IPS-NIHi7 (cell line): ENCODE results near the gene METTL23.
A peak's percentile ranks its signal among the peaks of the same experiment; 100 is the strongest.
"Not testable (repeated sequence)": the region's sequence is repeated elsewhere in the genome, so short reads cannot be mapped to it uniquely, and the experiment has no call there.

Source experiments
- DNase-seq: peaks from one replicate; pipeline ENCODE4 v3.0.0; 2012; ENCODE audit warnings: mixed read lengths; ENCODE audit errors: extremely low spot score

Gene METTL23

DNA sequence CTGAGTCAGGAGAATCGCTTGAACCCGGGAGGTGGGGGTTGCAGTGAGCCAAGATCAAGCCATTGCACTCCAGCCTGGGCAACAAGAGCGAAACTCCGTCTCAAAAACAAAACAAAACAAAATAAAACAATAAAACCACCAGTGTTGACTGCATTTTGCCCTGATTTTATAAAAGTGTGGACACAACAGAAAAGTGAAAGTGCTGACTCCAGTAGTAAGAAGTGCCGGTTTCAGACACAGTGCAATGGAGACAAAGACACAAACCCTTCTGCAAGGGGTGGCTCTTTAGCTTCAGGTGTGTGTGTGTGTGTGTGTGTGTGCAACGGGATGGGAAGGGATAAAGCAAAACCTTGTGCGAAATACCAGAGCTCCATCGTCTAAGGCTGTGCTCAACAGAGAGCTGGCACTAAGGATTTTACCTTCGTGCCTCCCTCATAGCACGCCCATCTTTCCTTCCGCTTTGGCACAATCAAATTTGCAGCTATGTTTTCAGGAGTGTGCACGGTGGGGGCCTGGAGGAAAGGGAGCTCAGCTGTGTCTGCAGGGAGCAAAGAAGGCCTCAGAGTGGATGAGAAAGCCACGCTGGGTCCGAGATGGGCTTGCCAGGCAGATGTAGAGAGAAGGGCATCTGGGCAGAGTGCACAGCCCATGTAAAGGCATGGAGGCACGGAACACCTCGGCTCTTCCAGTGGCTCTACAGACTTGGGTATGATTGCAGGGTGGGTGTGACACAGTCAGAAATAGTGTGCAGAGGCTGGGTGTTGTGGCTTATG, 31.4 kb upstream of the METTL23 start:
- no peak for DNase-seq

DNA sequence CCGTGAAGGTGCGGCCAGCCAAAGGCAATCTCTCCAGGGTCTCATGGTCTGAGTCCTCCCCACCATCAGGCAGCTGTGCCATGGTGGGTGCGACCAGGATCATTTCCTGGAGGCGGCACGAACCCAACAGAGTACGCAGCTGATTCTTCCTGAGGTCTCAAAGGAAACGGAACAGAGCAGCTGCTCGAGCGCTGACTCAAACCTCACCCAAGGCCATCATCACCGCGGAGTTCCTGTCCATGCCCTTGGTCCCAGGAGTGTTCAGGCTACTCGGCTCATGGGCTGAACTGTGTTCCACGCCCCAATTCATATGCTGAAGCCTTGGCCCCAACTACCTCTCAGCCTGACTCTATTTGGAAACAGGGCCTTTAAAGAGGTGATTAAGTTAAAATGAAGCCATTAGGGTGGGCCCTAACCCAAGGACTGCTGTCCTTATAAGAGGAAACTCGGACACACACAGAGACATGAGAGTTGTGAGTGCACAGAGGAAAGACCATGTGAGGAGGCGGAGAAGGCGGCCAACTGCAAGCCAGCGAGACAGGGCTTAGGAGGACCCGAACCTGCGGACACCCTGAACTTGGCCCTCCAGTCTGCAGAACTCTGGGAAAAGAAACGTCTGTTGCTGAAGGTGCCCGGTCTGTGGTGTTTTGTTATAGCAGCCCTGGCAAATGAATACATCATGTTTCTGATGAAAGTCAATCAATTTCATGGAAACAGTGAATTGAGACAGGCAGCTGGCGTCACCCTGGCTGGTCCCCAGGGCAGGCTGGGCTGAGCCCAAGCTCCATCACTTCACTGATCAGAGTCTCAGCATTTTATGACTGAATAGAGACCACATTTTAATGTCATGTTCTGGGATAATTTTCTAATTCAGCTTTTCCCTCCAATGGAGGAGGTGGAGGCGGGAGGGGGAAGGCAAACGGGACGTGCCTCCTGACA, 29.6 kb upstream of the METTL23 start:
- DNase-seq, result no peak

DNA sequence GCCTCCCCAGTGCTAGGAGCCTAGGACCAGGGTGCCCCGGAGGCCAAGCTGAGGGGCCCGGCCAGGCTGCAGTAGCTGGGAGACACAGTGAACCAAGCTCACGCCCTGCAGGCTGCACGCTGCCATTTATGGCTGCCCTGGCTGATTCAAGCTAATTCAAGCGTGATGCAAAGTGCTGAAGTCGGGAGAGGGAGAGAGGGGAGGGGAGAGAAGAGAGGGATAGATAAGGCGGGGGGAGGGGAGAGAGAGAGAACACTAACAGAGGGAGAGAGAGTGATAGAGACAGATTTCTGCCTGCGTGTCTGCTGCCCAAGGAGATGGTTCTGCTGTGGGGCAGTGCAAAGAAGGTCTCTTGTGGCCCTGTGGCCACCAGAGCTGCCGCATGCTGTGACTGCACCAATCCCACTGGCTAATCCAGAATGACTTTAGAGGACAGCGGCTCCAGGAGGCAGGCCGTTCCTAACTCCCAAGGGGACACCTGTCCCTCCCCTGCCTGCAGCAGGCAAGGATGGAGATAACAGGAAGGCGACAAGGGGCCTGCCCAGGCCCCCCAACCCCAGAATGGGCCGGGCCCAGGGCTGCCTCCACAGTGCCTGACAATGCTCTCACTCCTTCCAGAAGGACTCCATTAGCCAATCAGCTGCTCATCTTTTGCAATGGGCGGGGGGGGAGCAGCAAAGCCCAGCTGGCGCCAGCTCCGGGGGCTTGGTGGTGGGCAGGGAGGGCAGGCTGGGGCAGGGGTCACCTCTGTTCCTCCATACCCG, 28.8 kb upstream of the METTL23 start:
- no peak for DNase-seq

DNA sequence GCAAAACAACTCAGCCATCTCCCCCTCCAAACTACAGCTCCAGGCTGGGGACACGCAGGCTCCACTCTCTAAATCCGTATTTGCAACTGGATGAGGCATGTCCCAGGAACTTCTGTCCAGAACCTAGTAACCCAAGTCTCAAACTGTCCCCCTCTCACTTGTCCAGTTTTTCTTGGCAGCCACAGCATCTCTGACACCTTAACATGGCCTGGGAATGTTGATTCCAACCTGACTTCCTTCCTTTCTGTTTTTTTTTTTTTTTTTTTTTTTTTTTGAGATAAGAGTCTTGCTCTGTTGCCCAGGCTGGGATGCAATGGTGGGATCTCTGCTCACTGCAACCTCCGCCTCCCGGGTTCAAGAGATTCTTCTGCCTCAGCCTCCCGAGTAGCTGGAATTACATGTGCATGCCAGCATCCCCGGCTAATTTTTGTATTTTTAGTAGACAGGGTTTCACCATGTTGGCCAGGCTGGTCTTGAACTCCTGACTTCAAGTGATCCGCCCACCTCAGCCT, 28.1 kb upstream of the METTL23 start:
- DNase-seq, result not testable (repeated sequence)

DNA sequence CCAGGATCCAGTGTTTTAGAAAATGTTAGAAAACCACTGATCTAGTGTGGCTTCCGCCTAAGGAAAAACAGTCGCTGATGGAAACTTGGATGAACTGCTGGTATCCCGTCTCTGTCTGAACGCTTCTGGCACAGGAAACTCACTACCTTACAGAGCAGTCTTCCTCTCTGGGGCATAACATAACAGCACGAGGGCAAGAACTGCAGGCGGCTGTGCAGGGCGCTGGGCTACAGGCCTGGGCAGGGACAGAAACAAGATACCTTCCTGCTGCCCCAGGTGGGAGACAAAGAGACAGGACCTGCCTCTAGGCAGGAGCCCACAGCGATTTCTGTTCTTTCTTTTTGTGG, 26.4 kb upstream of the METTL23 start:
- no peak for DNase-seq

DNA sequence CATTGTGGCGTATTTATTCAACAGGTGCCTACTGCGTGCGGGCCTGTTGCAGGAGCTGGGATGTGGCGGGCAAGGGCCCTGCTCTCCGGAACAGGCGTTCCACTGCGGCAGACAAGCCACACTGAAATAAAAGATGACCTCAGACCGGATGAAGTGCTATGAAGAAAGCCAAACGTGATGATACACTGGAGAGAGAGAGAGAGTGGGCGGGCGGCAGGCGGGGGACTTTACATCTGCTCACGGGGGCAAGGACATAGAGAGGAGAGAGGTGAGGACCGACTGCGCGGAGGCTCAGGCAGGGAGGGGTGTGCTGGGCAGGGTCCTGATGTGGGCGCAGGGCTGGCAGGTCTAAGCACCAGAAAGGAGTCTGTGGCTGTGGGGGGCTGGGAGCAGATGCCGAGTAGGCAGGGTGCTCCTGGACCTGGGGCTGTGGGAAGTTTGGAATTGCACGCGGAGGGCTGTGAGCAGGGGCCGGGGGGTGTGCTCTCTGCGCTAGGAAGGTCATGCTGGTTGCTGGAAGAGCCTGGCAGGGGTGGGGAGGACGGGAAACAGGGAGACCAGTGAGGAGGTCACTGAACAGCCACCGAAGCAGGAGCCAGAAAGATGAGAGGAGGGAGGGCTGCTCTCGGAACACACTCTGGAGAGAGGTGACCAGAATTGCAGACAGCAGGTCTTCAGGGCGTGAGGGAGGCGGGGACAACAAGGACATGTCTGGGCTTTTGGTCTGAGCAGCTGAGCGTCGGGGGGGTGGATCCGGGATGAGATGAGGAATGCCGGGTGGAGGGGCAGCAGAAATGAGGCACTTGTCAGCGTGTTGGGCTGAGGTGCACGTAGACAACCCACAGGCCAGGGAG, 25.8 kb upstream of the METTL23 start:
- peak; percentile 50 for DNase-seq

DNA sequence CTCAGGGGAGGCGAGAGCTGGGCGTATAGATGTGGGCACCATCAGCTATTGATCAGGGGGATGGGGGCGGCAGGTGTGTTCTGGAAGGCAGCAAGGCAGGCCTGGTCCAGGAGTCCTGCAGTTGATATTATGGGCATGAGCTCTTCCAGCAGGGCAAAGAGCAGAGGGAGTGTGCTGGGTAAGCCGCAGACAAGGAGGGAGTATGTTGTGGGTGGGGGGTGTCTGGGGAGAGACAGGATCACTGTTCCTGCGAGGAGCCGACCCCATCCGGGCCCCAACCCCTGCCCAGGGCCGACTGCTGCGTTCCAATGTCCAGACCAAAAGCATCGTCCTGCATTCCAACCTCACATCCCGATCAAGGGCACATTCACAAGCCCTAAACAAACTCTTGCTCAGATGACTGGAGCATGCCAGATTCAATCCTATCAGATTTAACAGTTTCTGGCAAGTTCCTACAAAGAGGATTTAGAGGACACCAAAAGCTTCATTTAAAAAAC, 25.1 kb upstream of the METTL23 start:
- no peak for DNase-seq

DNA sequence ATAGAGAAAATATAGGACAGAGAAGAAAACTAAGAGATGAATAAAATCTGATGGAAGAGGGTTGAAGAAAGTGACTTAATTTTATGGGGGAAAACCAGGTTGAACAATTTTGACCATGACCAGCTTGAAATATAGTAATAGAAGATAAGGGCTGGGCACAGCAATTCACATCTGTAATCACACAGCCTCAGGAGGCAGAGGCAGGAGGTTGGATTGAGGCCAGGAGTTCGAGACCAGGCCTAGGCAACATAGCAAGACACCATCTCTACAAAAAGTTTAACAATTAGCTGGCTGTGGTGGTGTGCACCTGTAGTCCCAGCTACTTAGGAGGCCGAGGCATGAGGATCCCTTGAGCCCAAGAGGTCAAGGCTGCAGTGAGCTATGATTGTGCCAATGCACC, 24.6 kb upstream of the METTL23 start:
- no peak for DNase-seq

DNA sequence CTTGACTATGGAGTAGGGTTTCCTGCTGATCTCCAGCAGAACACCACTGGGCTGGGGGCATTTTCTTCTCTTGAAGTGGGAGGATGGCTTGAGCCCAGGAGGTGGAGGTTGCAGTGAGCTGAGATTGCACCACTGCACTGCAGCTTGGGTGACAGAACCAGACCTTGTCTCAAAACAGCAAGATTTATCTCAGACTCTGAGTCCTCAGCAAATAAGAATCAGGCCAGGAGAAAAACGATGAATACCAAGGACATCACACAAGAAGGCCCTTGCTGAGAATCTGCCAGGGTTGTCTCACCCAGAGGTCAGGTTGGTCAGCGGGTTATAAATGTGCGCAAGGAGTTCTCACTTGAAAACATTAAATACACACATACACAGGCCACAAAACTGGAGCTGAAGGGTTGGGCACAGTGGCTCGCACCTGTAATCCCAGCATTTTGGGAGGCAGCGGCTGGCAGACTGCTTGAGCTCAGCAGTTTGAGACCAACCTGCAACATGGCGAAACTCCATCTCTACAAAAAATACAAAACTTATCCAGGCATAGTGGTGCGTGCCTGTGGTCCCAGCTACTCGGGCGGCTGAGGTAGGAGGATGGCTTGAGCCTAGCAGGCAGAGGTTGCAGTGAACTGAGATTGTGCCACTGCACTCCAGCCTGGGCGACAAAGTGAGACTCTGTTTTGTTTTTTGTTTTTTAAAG, 23.6 kb upstream of the METTL23 start:
- DNase-seq, result no peak

DNA sequence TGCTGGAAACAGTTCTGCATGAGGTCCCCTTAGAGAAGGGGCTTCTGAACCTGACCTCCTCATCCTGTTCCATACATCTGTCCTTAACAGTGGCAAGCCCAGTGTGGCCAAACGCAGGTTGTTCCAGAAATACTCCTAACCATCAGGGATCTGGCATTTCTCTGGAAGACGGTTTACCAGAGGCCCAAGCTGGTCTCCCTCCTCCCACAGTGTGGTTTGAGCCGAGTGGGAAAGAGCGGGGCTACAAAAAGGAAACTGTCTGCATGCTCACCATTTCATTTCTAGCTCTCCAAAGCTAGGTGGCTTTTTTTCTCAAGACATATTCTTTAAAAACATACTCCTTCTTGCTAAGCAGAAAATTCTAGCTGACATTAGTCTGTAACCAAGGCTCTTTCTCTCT, 21.8 kb upstream of the METTL23 start:
- DNase-seq, result no peak

DNA sequence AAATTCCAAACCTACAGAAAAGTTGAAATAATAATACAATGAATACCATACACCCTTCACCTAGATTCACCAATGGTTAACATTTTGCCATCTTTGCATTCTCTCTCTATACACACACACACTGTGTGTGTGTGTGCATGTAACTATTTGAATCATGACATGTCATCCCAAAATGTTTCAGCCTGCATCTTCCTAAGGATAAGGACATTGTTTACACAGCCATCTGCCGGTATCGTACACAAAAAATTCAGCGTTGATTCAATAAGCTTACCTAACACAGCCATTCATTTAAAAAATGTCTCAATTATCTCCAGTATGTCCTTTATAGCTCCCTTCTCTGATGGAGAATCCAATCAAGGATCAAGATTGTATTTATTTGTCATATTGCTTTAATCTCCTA, 19.8 kb upstream of the METTL23 start:
- DNase-seq, result no peak

DNA sequence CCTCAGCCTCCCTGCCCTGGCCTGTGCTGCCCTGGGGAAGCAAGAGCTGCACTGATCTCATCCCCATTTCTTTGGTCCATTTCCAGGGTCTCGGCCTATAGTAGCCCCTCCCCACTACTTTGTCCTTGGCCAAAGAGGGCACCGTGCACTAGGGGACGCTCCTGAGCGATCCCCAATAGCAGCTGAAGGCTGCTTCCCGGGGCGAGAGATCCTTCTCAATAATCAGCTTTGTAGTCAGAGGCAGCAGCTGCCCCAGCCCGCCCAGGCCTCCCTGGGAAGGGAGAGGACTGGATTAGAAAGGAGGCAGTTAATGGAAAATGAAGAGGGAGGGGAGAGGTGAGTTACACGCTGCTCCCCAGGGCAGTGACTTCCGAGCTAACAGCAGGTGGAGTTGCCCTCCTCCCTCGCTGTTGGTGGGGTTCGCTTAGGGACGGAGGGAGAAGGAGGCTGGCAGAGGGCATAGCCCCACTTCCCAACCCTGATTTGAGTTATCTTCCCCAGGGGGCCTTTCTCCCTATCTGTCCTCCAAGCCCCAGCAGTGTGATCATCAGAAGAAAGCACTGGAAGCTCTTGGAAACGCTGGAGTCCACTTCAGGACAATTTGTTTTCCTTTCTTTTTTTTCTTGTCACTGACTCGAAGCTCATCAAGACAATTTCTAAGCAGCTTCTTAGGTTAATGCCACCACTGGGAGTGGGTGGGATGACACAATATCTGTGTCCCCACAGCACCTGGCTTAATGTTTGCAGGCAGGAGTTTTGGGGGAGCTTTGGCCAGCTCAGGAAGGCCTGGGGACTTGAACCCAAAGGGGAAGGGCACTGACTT, 18.4 kb upstream of the METTL23 start:
- DNase-seq, result peak; percentile 87

DNA sequence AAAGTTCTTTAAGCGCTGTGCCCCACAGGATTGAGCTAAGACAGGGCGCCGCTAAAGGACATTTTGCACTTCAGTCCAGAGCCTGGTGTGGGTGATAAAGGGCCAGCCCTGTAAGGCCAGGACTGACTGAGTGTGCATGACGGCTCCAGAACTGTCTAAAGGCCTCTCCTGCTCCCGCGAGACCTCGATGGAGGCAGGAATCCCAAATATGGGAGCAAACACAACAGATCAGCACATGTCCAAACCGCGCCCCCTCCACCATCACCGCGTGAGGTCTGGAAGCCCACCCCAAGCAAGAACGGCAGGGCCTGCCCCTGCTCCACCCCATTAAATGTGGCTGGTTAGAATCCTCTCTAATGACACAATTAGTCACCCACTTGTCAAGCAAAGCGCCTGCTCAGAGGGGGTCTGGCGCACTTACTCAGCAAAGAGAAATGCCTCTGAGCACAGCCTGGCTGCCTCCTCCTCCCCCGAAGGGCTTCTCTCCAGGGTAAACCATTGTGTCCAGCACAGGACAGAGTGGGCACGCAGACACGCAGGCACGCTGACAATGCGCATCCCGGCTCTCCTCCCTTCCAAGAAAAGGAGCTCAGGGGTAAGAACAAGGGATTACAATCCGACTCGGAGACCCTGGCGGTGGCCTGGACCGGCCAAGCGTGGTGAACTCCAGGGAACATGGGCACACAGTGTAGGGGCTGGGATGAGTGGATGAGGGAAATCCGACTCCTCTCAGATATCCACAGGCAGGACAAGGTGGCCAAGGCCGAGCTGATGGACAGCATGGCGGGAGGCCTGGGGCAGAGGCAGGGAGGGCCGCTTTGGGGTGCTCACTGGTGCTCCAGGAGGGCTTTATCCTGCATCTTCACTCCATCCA, 17.3 kb upstream of the METTL23 start:
- peak; percentile 61 for DNase-seq

DNA sequence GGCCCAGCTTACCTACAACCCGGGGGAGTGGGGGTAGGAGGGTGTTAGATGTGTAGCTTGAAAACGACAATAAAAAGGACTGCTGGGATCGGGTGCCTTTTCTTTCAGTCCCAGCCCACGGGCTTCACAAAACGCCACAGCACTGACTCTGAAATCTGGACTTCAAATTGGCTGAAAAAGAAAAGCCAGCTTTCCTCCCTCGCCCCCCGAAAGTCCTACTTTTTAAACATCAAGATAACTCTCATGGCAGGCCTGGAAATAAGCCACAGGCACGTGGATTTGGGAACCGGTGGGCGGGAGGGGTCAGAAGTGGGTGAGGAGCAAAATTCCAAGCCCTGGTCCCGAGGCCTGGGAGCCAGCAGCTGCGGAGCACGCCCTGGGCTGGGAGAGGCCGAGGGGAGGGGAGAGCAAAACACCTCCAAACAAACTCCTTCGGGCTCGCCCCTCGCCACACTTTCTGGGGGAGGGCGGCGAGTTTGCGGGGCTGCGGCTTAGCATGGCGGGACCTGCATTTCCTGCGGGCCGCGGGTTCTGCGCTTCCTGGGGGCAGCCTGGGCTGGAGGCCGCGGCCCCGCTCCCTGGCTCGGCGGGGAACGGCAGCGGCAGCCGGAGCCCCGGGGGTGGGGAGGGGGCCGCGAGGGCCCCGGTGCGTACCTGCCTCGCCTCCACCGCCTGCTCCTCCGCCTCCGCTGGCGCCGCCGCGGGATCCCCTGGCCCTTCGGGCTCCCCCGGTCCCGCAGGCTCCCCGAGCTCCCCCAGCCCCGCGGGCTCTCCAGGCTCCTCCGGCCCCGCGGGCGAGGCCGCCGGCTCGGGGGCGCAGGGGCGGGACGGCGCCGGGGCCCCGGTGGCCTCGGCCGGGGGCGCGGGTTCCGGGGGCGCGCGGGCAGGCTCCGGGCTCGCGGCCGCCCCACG, 16.4 kb upstream of the METTL23 start:
- not testable (repeated sequence) for DNase-seq

DNA sequence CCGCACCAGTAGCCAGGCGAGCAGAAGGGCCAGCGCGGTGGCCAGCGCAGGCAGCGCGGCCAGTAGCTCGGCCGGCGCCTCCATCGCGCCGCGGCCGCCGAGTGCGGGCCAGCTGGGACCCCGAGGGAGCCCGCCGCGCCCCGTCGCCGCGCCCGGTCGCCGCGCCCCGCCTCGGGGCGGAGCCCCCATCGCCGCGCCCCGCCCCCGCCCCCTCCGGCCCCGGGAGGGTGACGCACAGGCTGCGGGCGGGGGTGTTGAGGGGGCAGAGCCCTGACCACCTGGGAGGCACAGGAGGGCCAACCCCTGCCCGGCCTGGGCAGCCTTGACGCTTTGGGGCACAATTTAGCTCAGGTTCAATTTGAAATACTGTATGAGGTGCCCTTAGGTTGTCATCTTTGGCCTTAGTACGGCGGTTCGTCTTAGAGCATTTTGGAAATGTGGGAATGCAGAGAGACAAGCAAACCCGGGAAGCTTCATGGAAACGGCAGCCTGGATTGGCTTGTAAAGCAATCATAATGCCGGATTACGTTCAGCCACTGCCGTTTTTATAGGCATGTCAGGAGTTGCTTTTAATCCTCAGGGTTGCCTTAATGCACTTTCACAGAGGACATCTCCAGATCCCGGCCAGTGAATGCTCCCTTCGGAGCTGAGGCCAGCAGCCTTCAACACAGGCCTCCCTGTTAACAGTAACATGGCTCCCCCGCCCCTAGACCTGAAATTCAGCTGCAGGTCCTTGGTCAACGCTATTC, 15.6 kb upstream of the METTL23 start, which contains the start of gene MXRA7:
Gene MXRA7, minus strand, starts transcription at position 103 of the 749 bp plus-strand sequence. Its CDS starts 19 bp downstream, at position 84.
- peak; percentile 85 for DNase-seq

DNA sequence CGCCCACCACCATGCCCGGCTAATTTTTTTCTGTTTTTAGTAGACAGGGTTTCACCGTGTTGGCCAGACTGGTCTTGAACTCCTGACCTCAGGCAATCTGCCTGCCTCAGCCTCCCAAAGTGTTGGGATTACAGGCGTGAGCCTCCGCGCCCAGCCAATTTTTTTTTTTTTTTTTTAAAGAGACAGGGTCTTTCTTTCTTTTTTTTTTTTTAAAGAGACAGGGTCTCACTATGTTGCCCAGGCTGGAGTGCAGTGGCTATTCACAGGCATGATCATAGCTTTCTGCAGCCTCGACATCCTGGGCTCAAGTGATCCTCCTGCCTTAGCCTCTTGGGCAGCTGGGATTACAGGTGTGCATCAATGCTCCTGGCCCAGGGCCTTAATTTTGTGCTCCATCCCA, 14.3 kb upstream of the METTL23 start:
- not testable (repeated sequence) for DNase-seq
